H1 (cell line): Measurements from ENCODE around the gene WIPF1. TPM values are rescaled to one million over a fixed set of nuclear protein-coding genes. Genes with fewer than 3 reads are reported as not detected.

Experiments used
- CTCF ChIA-PET: fragments of 300-600 bp; sonication (Branson Sonifier 250); formaldehyde crosslinking; loops from one replicate; lab custom pipeline; 2021; ENCODE audit not compliant: partially characterized antibody; lab: Charles Lee
- POLR2A ChIA-PET: fragments of 300-600 bp; sonication (Branson Sonifier 250); formaldehyde crosslinking; loops from one replicate; lab custom pipeline; 2021; ENCODE audit warnings: inconsistent platforms; ENCODE audit not compliant: partially characterized antibody; lab: Charles Lee
- DNase-seq, 2 experiments: peaks; one replicate each; pipeline versions ENCODE4 v3.0.0 to v3.0.0-alpha.2; 2010 to 2022; ENCODE audit warnings: low spot score in 2 of 2, low read depth in 1 of 2, mixed read lengths in 1 of 2
- FAIRE-seq: peaks from 2 replicates; lab custom pipeline; 2011; peaks lifted over from hg19 to GRCh38; lab: Jason Lieb, UNC
- H2AFZ ChIP-seq: 2 replicates; pipeline ENCODE4 v1.8.1; 2012; ENCODE audit warnings: low read length, inconsistent platforms
- H2AK5ac ChIP-seq: 2 replicates; pipeline ENCODE4 v1.6.1; 2013; ENCODE audit warnings: low read depth, low read length
- H2BK120ac ChIP-seq: replicated peaks from 2 replicates; pipeline ENCODE3; 2013; ENCODE audit warnings: low read depth, low read length, inconsistent platforms
- H2BK12ac ChIP-seq: 2 replicates; pipeline ENCODE4 v1.6.1; 2013; ENCODE audit warnings: low read depth, low read length
- H2BK15ac ChIP-seq: 2 replicates; pipeline ENCODE4 v1.6.1; 2013; ENCODE audit warnings: low read length
- H2BK20ac ChIP-seq: 2 replicates; pipeline ENCODE4 v1.6.1; 2013; ENCODE audit warnings: low read length
- H2BK5ac ChIP-seq: 2 replicates; pipeline ENCODE4 v1.6.1; 2013; ENCODE audit warnings: low read depth, low read length
- H3K14ac ChIP-seq: 2 replicates; pipeline ENCODE4 v1.6.1; 2013; ENCODE audit warnings: inconsistent platforms; ENCODE audit not compliant: insufficient read length
- H3K18ac ChIP-seq: 2 replicates; pipeline ENCODE4 v1.6.1; 2013; ENCODE audit warnings: low read length; ENCODE audit errors: extremely low read depth
- H3K23ac ChIP-seq: 2 replicates; pipeline ENCODE4 v1.6.1; 2013; ENCODE audit warnings: inconsistent platforms; ENCODE audit not compliant: insufficient read length
- H3K23me2 ChIP-seq: 2 replicates; pipeline ENCODE4 v1.6.1; 2013; ENCODE audit warnings: low read depth, low read length
- H3K27ac ChIP-seq: 2 replicates; pipeline ENCODE4 v1.6.1; 2011; ENCODE audit warnings: low read depth, low read length, inconsistent platforms
- H3K27me3 ChIP-seq, 4 experiments: replicated peaks in 1 of 4; 1 replicate in 1 of 4; 2 replicates in 3 of 4; pipeline versions ENCODE4 v1.6.1 to v1.8.1; 2011 to 2013; ENCODE audit warnings: low read length in 3 of 4, mild to moderate bottlenecking in 3 of 4, inconsistent platforms in 2 of 4, mixed read lengths in 2 of 4, moderate library complexity in 1 of 4; ENCODE audit not compliant: control insufficient read depth in 3 of 4, insufficient read depth in 3 of 4; ENCODE audit errors: extremely low read depth in 1 of 4
- H3K36me3 ChIP-seq, 4 experiments: 2 replicates each; pipeline versions ENCODE4 v1.6.1 to v1.8.1; 2011 to 2013; ENCODE audit warnings: mild to moderate bottlenecking in 4 of 4, low read length in 3 of 4, moderate library complexity in 2 of 4, control low read depth in 1 of 4, inconsistent platforms in 1 of 4; ENCODE audit not compliant: insufficient read depth in 4 of 4, control insufficient read depth in 2 of 4
- H3K4ac ChIP-seq: replicated peaks from 2 replicates; pipeline ENCODE3; 2013; ENCODE audit warnings: low read length, low read depth, mixed read lengths, inconsistent platforms; ENCODE audit not compliant: insufficient read length
- H3K4me1 ChIP-seq, 4 experiments: replicated peaks in 1 of 4; 1 replicate in 1 of 4; 2 replicates in 3 of 4; pipeline versions ENCODE4 v1.6.1 to v1.8.1; 2011 to 2013; ENCODE audit warnings: low read length in 3 of 4, inconsistent platforms in 2 of 4, mixed read lengths in 1 of 4; ENCODE audit not compliant: insufficient read depth in 4 of 4, control insufficient read depth in 3 of 4
- H3K4me2 ChIP-seq, 2 experiments: 2 replicates each; pipeline versions ENCODE4 v1.6.1 to v1.8.1; 2011 to 2013; ENCODE audit warnings: low read depth in 2 of 2, low read length in 2 of 2, control low read depth in 1 of 2, inconsistent platforms in 1 of 2, mild to moderate bottlenecking in 1 of 2; ENCODE audit not compliant: insufficient read depth in 1 of 2
- H3K4me3 ChIP-seq, 4 experiments: fragments of 200-600, 300-600 bp in 1 of 4; sonication (generic), shearing (Covaris generic), sonication (Bioruptor Twin) in 1 of 4; 2 replicates each; pipeline versions ENCODE4 v1.5.1 to v1.8.1; 2011 to 2016; ENCODE audit warnings: low read length in 4 of 4, low read depth in 3 of 4, control low read depth in 2 of 4, inconsistent platforms in 2 of 4, mild to moderate bottlenecking in 2 of 4, mixed read lengths in 1 of 4, moderate library complexity in 1 of 4; ENCODE audit not compliant: insufficient read depth in 2 of 4; ENCODE audit errors: extremely low read depth in 1 of 4
- H3K56ac ChIP-seq: replicated peaks from 2 replicates; pipeline ENCODE3; 2013; ENCODE audit warnings: low read depth, mild to moderate bottlenecking, mixed read lengths, low read length, inconsistent platforms; ENCODE audit not compliant: insufficient read length
- H3K79me1 ChIP-seq: 2 replicates; pipeline ENCODE4 v1.6.1; 2013; ENCODE audit warnings: low read depth, low read length, control low read depth
- H3K79me2 ChIP-seq, 2 experiments: 2 replicates each; pipeline versions ENCODE4 v1.6.1 to v1.8.1; 2012 to 2013; ENCODE audit warnings: low read length in 2 of 2, mild to moderate bottlenecking in 2 of 2, inconsistent platforms in 1 of 2; ENCODE audit not compliant: insufficient read depth in 2 of 2, control insufficient read depth in 1 of 2
- H3K9ac ChIP-seq, 4 experiments: replicated peaks in 1 of 4; 1 replicate in 1 of 4; 2 replicates in 3 of 4; pipeline versions ENCODE4 v1.6.1 to v1.8.1; 2011 to 2013; ENCODE audit warnings: low read depth in 3 of 4, low read length in 3 of 4, control low read depth in 2 of 4, mild to moderate bottlenecking in 2 of 4, moderate library complexity in 2 of 4, inconsistent platforms in 1 of 4; ENCODE audit errors: extremely low read depth in 1 of 4
- H3K9me3 ChIP-seq, 2 experiments: 2 replicates each; pipeline versions ENCODE4 v1.6.1 to v1.8.1; 2012 to 2013; ENCODE audit warnings: mild to moderate bottlenecking in 2 of 2, moderate library complexity in 2 of 2, control low read depth in 1 of 2, inconsistent platforms in 1 of 2, low read depth in 1 of 2, low read length in 1 of 2, mixed read lengths in 1 of 2; ENCODE audit not compliant: insufficient read depth in 2 of 2
- H4K20me1 ChIP-seq, 2 experiments: replicated peaks in 1 of 2; 2 replicates each; pipeline versions ENCODE3 to v1.8.1; 2011 to 2013; ENCODE audit warnings: inconsistent platforms in 2 of 2, low read length in 2 of 2, mild to moderate bottlenecking in 1 of 2; ENCODE audit not compliant: insufficient read depth in 2 of 2, control insufficient read depth in 1 of 2
- H4K5ac ChIP-seq: 2 replicates; pipeline ENCODE4 v1.6.1; 2013; ENCODE audit warnings: low read length, low read depth, mixed read lengths, inconsistent platforms; ENCODE audit not compliant: insufficient read length
- H4K8ac ChIP-seq: 2 replicates; pipeline ENCODE4 v1.8.0; 2013; ENCODE audit warnings: mild to moderate bottlenecking, moderate library complexity, low read length, inconsistent platforms; ENCODE audit not compliant: insufficient read depth; ENCODE audit errors: extremely low read depth
- H4K91ac ChIP-seq: replicated peaks from 2 replicates; pipeline ENCODE3; 2013; ENCODE audit warnings: low read length, mixed read lengths, inconsistent platforms; ENCODE audit not compliant: insufficient read length
- BRCA1 ChIP-seq: IDR thresholded peaks from 2 replicates; pipeline ENCODE4 v1.6.1; 2012; ENCODE audit warnings: low read depth, low read length, improper control_type of control experiment
- JUN ChIP-seq: IDR thresholded peaks from 2 replicates; pipeline ENCODE4 v1.6.1; 2011; ENCODE audit warnings: low read depth, mild to moderate bottlenecking, improper control_type of control experiment, low read length
- JUND ChIP-seq: IDR thresholded peaks from 2 replicates; pipeline ENCODE4 v1.6.1; 2011; ENCODE audit warnings: mild to moderate bottlenecking, improper control_type of control experiment, low read length
- KDM4A ChIP-seq: IDR thresholded peaks from one replicate; pipeline ENCODE4 v1.7.1; 2012; ENCODE audit warnings: low read depth, mild to moderate bottlenecking, moderate library complexity, low read length, inconsistent platforms; ENCODE audit not compliant: severe bottlenecking
- SIN3A ChIP-seq, 2 experiments: IDR thresholded peaks in 1 of 2; conservative IDR thresholded peaks in 1 of 2; 2 replicates each; pipeline ENCODE4 v1.6.1; 2011 to 2012; ENCODE audit warnings: low read length in 2 of 2, improper control_type of control experiment in 1 of 2, low read depth in 1 of 2, mild to moderate bottlenecking in 1 of 2
- WGBS, 2 experiments: shearing (Covaris generic) in 1 of 2; methylation state at CpG; one replicate each; pipeline versions ENCODE4 v1.1.6 to v1.1.7; 2013 to 2015; ENCODE audit warnings: low lambda C conversion rate in 2 of 2, mixed read lengths in 2 of 2, inconsistent platforms in 1 of 2, low coverage in 1 of 2, missing lambda C conversion rate in 1 of 2; ENCODE audit not compliant: insufficient replicate concordance in 2 of 2, insufficient coverage in 1 of 2, insufficient read length in 1 of 2; ENCODE audit errors: extremely low coverage in 1 of 2, missing lambda C conversion rate in 1 of 2; 5-methylcytosine and 5-hydroxymethylcytosine counted together
- polyA plus RNA-seq, 7 experiments: library from polyadenylated mRNA; depleted of rRNA in 3 of 7; stranded (reverse) in 5 of 7; unstranded in 2 of 7; fragments of >200 nt in 5 of 7; fragments of 200-250 nt in 2 of 7; gene quantifications; 1 replicate in 5 of 7; 2 replicates in 1 of 7; 4 replicates in 1 of 7; pipeline versions ENCODE4 v1.2.1 to v1.2.3, GENCODE V29; 2011 to 2013; ENCODE audit warnings: missing spikeins in 2 of 7, mixed read lengths in 2 of 7
- total RNA-seq: library from RNA; stranded (reverse); fragmentation: NEBNext Ultra II Directional; extraction: Animal tissue kit (Norgen Biotek cat#: 25700); gene quantifications from 2 replicates; pipeline ENCODE4 v1.2.1, GENCODE V29; 2021
- TF ChIP-seq, protein P1 (sequence below): IDR thresholded peaks from 2 replicates; pipeline ENCODE4 v1.6.1; 2012; ENCODE audit warnings: inconsistent platforms

The WIPF1 gene
- total and polyA plus RNA-seq, 2 of the 8 experiments (the other 6 are each of a cell fraction or from before 2014, with no cell fraction given) = 4.7 to 5.2 TPM

DNA sequence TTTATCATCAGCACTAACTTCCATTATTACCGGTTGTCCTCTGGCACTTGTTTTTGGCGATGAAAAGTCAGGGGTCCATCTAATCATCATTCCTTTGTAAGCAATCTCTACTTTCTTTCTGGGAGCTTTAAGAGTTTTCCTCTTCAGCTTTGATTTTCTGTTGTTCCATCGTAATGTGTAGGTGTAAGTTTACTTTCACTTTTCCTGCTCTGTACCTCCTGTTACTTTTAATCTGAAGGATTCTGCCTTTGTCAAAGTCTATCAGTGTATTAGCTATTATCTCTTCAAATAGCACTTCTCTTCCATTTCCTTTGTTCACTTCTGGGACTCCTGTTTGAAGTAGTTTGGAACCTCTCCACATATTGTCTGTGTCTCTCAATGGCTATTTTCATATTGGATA, 85.3 kb downstream of the WIPF1 start:
- no peak overlapping the region for H2BK15ac ChIP-seq
- no peak overlapping the region for H2BK5ac ChIP-seq
- H3K14ac ChIP-seq = no peak overlapping the region
- ChIA-PET CTCF (interaction anchor here (1.6 kb wide), 1 partner anchor 35 kb away, joined by 3 read pairs; no protein-coding TSS in a partner anchor), POLR2A (no interaction called here)
- peaks cover 39 to 44% of the 10 kb centered on the region in 2 experiments for H3K9me3 ChIP-seq
- no peak overlapping the region for H3K56ac ChIP-seq
- H2BK20ac ChIP-seq = no peak overlapping the region
- no peak overlapping the region for H3K4me3 ChIP-seq
- 0 out of 2 replicates have a peak, but pooled peaks cover 2% of the 10 kb centered on the region for H3K23me2 ChIP-seq
- no peak overlapping the region for H3K23ac ChIP-seq
- no peaks in the 10 kb centered on the region for H3K27me3 ChIP-seq
- no peak overlapping the region for H2BK12ac ChIP-seq
- FAIRE-seq (no peak), DNase-seq (no peak)
- no peak overlapping the region for H3K4me2 ChIP-seq
- H4K91ac ChIP-seq = no peak overlapping the region
- no peak overlapping the region for H4K8ac ChIP-seq
- no peak overlapping the region for H2AFZ ChIP-seq
- 89% methylated on average over 3 of the region's 3 CpGs; no CpG with 5 or more reads in 1 of the 2 experiments for WGBS, 2 experiments
- H4K20me1 ChIP-seq = no peaks in the 10 kb centered on the region
- H3K4ac ChIP-seq = no peak overlapping the region
- no peak overlapping the region for H3K9ac ChIP-seq
- H2AK5ac ChIP-seq = no peak overlapping the region
- no peak overlapping the region for H4K5ac ChIP-seq
- no peak overlapping the region for H2BK120ac ChIP-seq
- H3K79me2 ChIP-seq = no peaks in the 10 kb centered on the region
- H3K36me3 ChIP-seq = no peaks in the 10 kb centered on the region; a peak in 1 of 8 replicates
- no peaks in the 10 kb centered on the region for H3K79me1 ChIP-seq
- H3K18ac ChIP-seq = no peak overlapping the region
- H3K27ac ChIP-seq = no peak overlapping the region
- no peaks in the 10 kb centered on the region for H3K4me1 ChIP-seq
- TF ChIP-seq JUN = no peak
- TF ChIP-seq KDM4A = no peak
- no peak for TF ChIP-seq SIN3A (conservative IDR thresholded peaks at IDR 0.05 in 1 of 2, IDR thresholded peaks at IDR 0.05 in 1 of 2; ENCODE audit: low read depth in 1 of 2, low read length in 2 of 2)
- no peak for TF ChIP-seq BRCA1
- TF ChIP-seq, protein P1, sequence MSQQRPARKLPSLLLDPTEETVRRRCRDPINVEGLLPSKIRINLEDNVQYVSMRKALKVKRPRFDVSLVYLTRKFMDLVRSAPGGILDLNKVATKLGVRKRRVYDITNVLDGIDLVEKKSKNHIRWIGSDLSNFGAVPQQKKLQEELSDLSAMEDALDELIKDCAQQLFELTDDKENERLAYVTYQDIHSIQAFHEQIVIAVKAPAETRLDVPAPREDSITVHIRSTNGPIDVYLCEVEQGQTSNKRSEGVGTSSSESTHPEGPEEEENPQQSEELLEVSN = no peak
- no peak for TF ChIP-seq JUND
- TF ChIP-seq, all 59 proteins: peak for 0
